ENCODE data around the gene HCST.
A peak's percentile ranks its signal among the peaks of the same experiment; 100 is the strongest.
"Not testable (repeated sequence)": the region's sequence is repeated elsewhere in the genome, so short reads cannot be mapped to it uniquely, and the experiment has no call there.

The HCST gene

DNA sequence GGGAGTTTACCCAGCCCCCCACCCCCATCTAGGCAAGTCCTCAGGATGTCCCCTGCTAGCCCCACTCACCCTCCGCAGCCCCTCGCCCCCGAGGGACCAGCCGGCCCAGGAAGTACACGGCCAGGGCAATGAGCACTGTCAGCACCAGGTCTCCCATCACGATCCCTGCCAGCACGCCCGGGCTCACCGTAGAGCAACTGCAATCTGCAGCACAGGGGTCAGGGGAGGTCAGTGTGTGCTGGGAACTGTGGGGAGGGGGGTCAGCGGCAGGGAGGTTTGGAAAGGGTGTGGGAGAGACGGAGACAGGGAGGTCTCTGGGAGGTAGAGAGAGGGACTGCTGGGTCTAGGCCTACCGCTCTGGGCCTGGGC lies 5.0 kb downstream of the HCST start:
- DNase-seq = no peak

DNA sequence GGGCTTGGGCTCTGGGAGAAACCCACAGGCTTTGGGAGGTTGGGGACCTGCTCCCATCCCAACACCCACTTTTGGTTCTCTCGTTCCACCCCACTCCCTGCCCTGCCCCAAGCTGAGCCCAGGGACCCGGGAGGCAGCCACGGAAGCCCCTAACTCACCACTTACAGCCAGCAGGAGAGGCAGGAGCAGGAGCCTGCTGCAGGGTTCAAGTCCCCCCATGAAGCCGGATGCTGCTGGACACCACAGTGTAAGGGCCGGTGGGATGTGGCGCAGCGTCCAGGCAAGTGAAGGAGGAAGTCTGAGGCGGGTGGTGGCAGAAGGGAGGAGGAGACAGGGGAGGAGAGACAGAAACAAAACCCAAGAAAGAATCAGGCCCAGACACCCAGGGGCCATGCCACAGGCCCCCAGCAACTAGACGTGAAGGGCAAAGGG lies 5.7 kb downstream of the HCST start, which contains the start of gene TYROBP:
TYROBP (minus strand) TSS at position 286 of the 432 bp plus-strand sequence; CDS start at position 219, 67 bp downstream.
- DNase-seq = no peak

DNA sequence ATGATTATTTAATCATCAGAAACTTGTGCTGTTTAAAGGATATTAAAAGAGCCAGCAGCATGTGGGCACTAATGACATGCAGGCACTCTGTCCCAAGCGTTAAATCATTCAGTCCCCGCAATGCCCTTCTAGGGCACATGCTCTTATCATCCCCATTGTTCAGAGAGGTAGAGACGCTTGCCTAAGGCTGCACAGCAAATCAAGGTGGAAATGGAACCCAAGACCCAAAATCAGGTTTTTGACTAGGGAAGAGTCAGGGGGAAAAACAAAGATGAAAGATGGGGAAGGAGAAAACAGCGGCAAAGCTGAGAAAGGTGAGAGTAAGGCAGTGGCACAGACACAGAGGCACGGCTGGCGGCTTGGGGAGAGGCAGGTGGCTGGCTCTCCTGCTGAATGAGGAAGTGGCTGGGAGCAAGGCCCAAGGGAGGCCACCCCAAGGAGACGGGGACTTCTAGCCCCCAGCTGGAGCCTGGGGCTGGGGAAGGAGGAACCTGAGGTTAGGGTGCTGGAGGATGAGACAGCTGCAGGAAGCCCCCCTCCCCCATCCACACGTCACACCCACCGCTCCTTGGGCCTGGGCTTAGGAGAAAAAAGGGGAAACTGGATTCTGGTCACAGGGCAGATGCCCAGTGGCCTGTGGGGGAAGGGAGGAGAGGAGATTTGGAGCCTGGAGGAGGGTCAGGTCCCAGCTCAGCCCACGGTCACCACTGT lies 6.8 kb downstream of the HCST start:
- peak; percentile 92 for DNase-seq

DNA sequence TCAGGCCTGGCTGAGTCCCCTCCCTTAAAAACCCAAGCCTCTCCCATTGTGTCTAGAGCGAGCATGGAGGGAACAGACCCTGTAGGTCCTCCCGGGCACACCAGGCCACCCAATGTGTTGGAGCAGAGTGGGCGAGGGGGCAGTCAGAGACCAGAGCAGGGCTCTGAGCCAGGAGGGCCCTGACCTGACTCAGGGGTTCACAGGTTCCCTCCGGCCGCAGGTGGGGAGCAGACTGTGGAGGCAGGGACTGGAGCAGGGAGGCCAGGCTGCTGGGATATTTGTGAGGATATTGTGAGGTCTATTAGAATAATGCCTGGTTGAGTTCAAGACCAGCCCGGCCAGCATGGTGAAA lies 7.3 kb downstream of the HCST start:
- DNase-seq = no peak

DNA sequence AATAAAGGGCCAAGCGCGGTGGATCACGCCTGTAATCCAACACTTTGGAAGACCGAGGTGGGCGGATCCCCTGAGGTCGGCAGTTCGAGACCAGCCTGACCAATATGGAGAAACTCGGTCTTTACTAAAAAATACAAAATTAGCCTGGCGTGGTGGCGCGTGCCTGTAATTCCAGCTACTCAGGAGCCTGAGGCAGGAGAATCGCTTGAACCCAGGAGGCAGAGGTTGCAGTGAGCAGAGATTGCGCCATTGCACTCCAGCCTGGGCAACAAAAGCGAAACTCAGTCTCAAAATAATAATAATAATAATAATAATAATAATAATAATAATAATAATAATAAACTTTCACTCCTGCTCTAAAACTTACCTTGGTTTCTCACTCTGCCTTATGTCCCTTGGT lies 8.0 kb downstream of the HCST start:
- DNase-seq = not testable (repeated sequence)

DNA sequence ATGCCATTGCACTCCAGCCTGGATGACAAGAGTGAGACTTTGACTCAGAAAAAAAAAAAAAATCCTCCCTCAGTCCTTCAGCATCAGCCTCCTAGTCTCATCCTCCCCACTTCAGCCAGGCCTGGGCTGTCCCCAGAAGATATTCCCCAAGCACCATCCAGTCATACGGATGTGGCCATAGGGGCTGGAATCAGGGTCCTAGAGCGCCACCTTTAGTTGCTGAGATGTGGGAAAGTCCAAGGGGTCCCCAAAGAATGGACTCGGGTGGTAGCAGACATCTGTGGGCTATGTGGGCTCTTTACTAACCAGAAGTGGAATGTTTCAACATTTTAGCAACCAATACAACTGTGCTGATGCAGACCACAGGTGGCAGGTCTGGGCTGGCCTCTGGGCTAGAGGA lies 8.8 kb downstream of the HCST start:
- no peak for DNase-seq

DNA sequence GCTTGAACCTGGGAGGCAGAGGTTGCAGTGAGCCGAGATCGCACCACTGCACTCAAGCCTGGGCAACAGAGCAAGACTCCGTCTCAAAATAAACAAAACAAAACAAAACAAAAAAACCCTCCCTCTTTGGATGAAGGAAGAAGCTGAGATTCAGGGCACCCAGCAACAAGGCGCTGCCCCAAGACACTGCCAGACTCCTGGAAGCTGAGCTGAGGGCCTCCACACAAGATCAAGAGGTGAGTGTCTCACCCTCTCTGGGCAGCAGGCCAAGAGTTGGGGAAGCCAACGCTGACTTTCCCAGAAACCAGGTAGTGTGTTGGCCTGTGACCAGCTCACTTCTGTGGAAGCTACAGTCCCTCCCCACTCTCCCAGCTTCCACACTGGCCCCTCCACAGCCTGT lies 9.5 kb downstream of the HCST start:
- no peak for DNase-seq

DNA sequence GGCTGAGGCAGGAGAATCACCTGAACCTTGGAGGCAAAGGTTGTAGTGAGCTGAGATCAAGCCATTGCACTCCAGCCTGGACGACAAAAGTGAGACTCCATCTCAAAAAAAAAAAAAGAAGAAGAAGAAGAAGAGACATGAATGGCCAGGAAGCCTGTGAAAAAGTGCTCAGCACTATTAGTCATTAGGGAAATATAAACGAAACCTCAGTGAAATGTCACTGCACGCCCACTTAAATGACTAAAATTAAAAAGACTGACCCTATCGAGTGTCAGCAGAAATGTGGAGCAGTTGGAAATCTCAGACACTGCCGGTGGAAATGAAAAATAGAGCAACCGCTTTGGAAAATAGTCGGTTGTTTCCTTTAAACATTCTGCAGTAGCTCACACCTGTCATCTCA lies 11.3 kb downstream of the HCST start:
- no peak for DNase-seq

DNA sequence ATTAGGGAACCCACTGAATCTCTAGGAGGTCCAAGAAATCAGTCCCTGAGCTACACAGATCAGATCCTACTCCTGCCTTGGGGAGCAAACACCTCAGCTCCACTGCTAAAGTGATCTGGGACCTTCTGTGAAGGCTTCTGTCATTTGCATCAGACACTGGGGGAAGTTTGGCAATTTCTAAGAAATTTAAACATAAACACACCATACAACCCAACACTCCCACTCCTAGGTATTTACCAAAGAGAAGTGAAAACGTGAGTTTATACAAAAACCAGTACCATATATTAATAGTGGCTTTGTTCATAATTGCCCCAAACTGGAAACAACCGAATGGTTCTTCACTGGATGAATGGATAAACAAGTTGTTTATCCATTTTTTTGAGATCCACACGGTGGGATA lies 13.1 kb downstream of the HCST start:
- DNase-seq = no peak

DNA sequence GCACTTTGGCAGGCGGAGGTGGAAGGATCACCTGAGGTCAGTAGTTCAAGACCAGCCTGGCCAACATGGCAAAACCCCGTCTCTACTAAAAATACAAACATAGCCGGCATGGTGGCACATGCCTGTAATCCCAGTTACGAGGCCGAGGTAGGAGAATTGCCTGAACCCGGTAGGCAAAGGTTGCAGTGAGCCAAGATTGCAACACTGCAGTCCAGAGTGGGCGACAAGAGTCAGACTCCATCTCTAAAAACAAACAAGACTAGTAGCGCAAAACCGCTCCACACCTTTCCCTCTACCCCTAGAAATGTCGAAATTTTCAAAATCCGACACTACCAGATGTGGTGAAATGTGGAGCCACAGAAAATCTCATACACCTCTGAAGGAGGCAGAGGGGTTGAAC lies 17.0 kb downstream of the HCST start:
- no peak for DNase-seq

DNA sequence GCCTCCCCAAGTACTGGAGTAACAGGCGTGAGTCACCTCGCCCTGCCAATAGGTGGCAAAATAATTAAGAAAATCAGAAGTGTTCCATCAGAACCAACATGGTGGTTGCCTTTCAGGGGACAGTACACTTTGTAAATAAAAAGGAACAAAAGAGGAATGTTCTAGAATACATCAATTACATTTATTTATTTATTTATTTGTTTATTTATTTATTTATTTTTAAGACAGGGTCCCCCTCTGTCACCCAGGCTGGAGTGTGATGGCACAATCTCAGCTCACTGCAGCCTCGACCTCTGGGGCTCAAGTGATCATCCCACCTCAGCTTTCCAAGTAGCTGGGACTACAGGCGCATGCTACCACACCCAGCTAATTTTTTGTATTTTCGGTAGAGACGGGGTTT lies 18.7 kb downstream of the HCST start:
- DNase-seq = no peak

DNA sequence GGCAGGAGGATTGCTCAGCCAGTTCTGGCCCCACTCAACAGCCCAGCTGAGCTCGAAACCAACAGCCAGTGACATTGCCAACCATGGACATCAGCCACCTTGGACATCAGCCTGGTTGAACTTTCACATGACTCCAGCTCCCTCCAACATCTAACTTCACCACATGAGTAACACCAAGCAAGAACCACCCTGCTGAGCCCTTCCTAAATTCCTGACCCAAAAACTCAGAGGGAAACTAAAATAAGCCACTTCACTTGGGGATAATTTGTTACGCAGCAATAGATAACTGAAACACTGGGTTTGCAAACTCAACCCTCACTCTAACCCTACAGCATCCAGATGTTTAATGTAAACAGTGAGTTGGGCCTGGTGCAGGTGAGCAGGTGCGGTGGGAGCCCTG lies 23.2 kb downstream of the HCST start:
- no peak for DNase-seq

DNA sequence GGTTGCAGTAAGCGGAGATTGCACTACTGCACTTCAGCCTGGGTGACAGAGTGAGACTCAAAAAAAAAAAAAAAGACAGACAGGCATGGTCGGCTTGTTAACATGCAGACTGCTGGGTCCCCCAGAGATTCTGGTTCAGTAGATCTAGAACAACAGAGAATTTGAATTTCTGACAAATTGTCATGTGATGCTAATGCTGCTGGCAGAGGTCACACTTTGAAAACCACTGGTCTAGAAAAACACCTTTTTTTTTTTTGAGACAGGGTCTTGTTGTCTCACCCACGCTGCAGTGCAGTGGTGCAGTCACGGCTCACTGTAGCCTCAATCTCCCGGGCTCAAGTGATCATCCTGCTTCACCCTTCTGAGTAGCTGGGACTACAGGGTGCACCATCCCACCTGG lies 26.2 kb downstream of the HCST start:
- DNase-seq = no peak

DNA sequence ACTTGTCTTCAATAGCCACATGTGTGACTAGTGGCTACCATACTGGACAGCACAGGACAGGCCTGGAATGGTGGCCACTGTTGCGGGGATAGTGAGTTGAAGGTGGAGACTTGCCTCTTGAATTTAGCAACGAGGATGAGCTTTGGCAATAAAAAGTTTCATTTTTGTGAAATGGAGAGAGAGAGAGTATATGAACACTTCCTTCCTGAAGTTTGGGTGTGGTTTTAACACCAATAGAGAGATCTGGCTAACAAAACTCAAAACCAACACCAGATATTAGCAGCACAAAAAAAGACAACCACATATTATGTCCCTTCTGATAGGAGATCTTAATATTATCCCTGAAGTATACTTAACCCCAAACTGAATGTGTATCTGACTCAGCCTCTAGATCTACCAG lies 27.5 kb downstream of the HCST start:
- DNase-seq = no peak

DNA sequence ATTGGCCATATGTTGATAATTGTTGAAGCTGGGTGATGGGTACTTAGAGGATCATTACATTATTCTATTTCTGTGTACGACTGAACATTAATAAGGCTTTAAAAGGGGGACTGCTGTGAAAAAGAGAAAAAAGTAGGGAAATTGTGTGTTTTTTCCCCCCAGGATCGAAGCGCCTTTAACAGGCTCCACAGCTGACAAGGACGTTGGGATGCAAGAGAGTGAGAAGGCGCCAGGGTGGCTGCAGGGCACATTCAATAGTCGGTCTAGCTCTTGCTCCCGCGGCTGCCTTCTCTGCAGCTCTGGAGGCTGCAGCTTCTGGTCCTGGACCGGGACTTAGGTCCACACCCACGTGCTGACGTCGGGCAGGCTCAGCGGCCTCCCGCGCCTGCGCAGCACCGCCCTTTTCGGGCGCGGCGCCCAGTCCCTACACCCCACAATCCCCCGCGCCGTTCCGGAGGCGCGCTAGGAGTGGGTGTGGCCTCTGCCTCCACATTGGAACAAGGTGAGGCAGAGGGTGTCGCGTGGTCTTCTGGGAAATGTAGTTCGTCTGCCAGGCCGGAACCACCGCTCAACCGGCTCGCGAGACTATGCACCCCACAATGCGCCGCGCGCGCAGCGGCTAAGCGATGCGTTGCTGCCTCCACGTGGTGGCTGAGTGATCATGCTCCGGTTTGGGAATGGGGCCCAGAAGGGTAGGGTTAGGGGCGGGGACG lies 29.0 kb downstream of the HCST start:
- peak; percentile 86 for DNase-seq

DNA sequence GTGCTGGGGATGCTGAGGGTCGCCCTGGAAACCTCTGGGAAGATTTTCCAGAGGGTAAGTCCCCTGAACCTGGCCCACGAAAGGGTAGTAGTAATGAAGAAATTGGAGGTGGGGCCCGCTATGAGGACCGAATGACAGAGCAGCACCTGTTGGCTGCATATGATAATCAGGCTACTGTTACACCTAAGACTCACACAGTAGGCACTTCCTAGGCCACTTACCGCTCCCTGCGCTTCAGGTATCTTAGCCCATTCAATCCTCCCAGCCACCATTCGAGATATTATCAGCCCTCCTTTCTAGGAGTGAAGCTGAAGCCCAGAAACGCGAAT lies 29.5 kb downstream of the HCST start:
- DNase-seq = no peak

DNA sequence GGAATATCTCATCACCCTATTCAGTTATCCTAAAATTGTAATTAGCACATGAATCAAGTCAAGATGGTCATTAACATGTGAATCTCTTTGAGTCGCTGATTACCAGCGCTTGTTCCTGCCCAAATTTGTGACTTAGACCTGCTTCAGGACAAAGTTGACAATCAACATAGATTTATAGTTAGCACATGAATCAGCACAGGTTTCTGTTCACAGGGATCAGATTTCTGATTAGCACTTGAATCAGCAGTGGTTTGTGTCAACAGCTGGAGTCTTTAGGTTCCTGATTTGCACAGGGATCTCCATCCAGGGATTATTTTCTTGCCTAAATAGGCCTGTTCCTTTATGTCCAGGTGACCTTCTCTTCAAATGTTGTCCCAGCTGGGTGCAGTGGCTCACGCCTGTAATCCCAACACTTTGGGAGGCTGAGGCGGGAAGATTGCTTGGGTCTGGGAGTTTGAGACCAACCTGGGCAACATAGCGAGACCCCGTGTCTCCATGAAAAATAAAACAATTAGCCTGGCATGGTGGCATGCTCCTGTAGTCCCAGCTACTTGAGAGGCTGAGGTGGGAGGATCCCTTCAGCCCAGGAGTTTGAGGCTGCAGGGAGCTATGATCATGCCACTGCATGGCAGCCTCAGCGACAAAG lies 30.1 kb downstream of the HCST start:
- no peak for DNase-seq

DNA sequence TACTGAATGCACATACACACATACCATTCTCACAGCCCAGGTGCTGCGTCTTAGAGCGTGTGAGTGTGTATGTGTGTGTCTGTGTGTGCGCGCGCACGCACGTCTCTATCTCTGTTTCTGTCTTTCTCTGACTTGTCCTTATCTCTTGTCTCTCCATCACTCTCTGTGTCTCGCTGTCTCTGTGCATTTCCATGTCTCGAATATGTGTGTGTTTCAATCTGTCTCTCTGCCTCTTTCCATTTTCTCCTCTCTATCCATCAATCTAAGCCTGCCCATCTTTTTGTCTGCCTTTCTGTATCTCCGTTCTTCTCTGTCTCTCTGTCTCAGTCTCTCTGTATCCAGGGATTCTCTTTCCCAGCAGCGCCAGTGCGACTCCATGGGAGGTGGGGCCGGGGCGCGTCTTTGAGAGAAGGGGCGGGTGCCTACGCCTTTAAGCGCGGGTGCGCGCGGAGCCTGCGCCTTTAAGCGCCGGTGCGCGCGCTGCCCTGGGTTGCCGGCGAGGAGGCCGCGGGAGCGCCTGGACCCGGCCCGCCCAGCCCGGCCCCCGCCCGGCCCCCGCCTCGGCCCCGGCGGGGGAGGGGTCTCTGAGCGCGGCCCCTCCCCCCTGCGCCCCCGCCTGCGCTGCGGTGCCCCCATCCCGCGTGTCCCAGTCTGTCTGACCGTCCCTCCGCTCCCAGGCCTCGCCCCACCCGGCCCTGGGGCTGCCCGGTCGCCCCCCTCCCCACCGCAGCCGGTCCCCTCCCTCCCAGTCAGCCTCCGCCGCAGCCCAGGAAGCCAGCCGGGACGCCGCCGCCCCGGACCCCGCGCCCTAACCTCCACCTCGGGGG lies 33.8 kb downstream of the HCST start, which contains the start of gene LRFN3:
LRFN3 (plus strand) TSS at position 464 of the 827 bp plus-strand sequence. CDS start 3,052 bp downstream, outside the sequence.
- DNase-seq = no peak

DNA sequence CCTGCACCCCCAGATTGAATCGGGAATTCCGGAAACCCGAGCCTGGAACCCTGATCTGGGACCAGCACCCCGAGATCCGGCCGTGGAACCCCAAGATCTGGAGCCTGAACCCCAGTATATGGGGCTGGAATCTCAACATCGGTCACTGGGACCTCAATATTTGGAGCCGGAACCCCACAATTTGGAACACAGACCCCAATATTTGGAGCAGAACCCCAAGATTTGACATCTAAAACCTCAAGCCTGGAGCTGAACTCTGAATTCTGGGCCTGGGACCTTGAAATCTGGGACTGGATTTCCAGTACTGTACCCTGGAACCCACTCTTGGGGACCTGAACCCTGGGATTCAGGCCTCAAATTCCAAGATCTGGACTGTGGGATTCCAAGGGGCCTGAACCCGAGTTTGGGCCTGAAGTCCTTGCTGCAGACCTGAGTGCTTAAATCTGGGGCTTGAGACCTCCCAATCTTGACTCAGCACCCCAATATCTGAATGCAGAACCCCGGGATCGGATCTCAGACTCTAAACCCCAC lies 34.5 kb downstream of the HCST start:
- no peak for DNase-seq

DNA sequence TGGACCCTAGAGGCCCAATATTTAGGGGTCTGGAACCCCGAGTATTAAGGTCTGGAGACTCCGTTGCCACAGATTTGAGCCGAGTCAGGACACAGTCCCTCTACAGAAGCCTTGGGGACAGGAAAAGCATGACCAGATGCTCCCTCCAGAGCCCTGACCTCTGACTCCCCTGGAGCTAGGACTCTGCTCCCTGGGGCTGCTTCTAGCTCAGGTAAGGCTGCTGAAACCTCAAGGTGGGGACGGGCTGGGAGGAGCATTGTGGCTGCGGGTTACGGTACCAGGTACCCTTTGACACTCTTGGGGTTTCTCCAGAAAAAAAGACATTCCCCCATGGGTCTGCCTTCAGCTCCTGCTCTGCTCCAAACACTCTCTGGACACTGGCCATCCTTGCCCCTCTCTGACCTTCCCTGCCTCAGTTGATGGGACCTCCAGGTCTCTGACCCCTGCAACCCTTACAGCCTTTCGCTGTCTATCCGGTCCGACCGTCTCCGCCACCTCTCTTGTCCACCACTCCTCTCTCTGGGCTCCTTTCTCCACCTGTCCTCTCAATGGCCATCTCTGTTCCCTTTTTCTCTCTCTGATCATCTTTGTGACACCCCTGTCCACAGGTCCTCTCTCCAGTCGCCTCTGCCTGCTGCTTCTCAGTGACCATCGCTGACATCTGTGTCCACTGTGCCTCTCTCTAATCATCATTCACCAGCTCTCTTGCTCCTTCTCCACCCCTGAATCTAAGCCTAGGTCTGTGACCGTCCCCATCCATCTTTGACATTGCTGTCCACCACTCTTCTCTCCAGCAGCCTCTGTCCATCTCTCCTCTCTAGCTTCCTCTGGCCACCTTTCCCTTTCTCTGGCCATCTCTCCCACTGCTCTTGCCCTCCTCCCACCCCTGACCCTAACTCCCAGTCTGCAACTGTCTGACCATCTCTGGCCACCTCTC lies 35.3 kb downstream of the HCST start:
- no peak for DNase-seq

DNA sequence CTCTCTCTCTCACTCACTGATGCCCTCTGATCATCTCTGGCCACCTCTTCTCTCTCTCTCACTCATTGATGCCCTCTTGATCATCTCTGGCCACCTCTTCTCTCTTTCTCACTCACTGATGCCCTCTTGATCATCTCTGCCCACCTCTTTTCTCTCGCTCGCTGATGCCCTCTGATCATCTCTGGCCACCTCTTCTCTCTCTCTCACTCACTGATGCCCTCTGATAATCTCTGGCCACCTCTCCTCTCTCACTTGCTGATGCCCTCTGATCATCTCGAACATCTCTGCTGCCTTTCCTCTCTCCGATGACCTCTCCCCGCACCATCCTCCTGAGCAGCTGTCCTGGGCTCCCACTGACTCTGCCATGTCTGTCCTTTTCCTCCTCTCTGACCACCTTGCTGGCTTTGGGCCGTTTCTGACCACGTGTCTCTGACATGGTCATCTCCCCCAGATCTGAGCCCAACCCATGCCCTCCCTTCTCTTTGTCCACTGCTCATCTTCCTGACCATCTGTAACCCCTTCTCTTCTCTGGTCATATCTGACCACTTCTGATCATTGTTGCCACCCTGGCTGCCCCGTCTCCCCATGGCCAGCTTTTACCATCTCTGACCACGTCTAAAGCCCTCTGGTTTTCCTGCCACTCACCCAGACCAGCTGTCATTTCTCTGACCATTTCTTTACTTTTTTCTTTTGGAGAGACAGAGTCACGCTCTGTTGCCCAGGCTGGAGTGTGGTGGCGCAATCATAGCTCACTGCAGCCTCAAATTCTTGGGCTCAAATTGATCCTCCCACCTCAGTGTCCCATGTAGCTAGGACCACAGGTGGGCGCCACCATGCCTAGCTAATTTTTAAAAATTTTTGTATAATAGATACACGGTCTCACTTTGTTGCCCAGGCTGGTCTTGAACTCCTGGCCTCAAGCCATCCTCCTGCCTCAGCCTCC lies 36.2 kb downstream of the HCST start:
- DNase-seq = no peak
